Fibroblast of lung (primary cell): ENCODE measurements around the gene ARHGEF3. TPM values are rescaled to one million over a fixed set of nuclear protein-coding genes. Genes with fewer than 3 reads are reported as not detected.
A peak's percentile ranks its signal among the peaks of the same experiment; 100 is the strongest.

Experiments used
- DNase-seq, 2 donors: peaks; one replicate each; pipeline versions ENCODE4 v3.0.0 to v3.0.0-alpha.2; 2010; ENCODE audit warnings: low read depth in 2 of 2
- H2AFZ ChIP-seq: 2 replicates; pipeline ENCODE4 v1.5.1; 2012; ENCODE audit warnings: low read length, control low read depth, inconsistent platforms
- H3K27ac ChIP-seq: 2 replicates; pipeline ENCODE4 v1.5.1; 2011; ENCODE audit warnings: low read length, control low read depth; ENCODE audit not compliant: insufficient read depth
- H3K27me3 ChIP-seq: 2 replicates; pipeline ENCODE4 v1.5.1; 2011; ENCODE audit warnings: mild to moderate bottlenecking, low read length; ENCODE audit not compliant: control insufficient read depth, insufficient read depth
- H3K36me3 ChIP-seq: 2 replicates; pipeline ENCODE4 v1.5.1; 2011; ENCODE audit warnings: low read length; ENCODE audit not compliant: control insufficient read depth, insufficient read depth
- H3K4me1 ChIP-seq: 2 replicates; pipeline ENCODE4 v1.5.1; 2011; ENCODE audit warnings: low read length; ENCODE audit not compliant: control insufficient read depth, insufficient read depth; ENCODE audit errors: extremely low read depth
- H3K4me2 ChIP-seq: 2 replicates; pipeline ENCODE4 v1.5.1; 2011; ENCODE audit warnings: low read length, control low read depth; ENCODE audit not compliant: insufficient read depth; ENCODE audit errors: extremely low read depth
- H3K4me3 ChIP-seq, 4 experiments: fragments of 200-600 bp in 1 of 4; sonication (generic) in 1 of 4; replicated peaks in 1 of 4; 2 replicates each; pipeline ENCODE4 v1.5.1; 2011 to 2016; ENCODE audit warnings: low read length in 4 of 4, low read depth in 3 of 4, mild to moderate bottlenecking in 3 of 4, control low read depth in 2 of 4, inconsistent platforms in 1 of 4, mixed read lengths in 1 of 4; ENCODE audit not compliant: insufficient read depth in 1 of 4; ENCODE audit errors: control extremely low read depth in 1 of 4
- H3K79me2 ChIP-seq: 2 replicates; pipeline ENCODE4 v1.5.1; 2012; ENCODE audit warnings: mild to moderate bottlenecking, low read length, inconsistent platforms; ENCODE audit not compliant: control insufficient read depth, insufficient read depth
- H3K9ac ChIP-seq: 2 replicates; pipeline ENCODE4 v1.5.1; 2011; ENCODE audit warnings: mild to moderate bottlenecking, low read length, control low read depth; ENCODE audit not compliant: insufficient read depth
- H3K9me3 ChIP-seq: 2 replicates; pipeline ENCODE4 v1.5.1; 2012; ENCODE audit warnings: low read depth, low read length; ENCODE audit not compliant: control insufficient read depth, insufficient read depth
- H4K20me1 ChIP-seq: 2 replicates; pipeline ENCODE4 v1.5.1; 2011; ENCODE audit warnings: low read length; ENCODE audit not compliant: control insufficient read depth, insufficient read depth; ENCODE audit errors: extremely low read depth
- EZH2 ChIP-seq: IDR thresholded peaks from 2 replicates; pipeline ENCODE4 v1.5.1; 2012; ENCODE audit warnings: low read length, control low read depth, mild to moderate bottlenecking; ENCODE audit errors: missing control alignments
- polyA plus RNA-seq, 2 donors: library from polyadenylated mRNA; depleted of rRNA in 1 of 2; stranded (reverse) in 1 of 2; unstranded in 1 of 2; fragments of >200 nt; gene quantifications; 2 replicates each; pipeline ENCODE4 v1.2.1, GENCODE V29; 2011 to 2012; ENCODE audit warnings: missing spikeins in 1 of 2
- total RNA-seq: library from RNA; depleted of rRNA; stranded (reverse); fragments of >200 nt; gene quantifications from 2 replicates; pipeline ENCODE4 v1.2.1, GENCODE V29; 2014
- TF ChIP-seq, protein P1 (sequence below), 2 donors: IDR thresholded peaks in 1 of 2; conservative IDR thresholded peaks in 1 of 2; 1 replicate in 1 of 2; 2 replicates in 1 of 2; pipeline ENCODE4 v1.5.1; 2011 to 2012; ENCODE audit warnings: low read length in 2 of 2, control low read depth in 1 of 2, inconsistent platforms in 1 of 2, low read depth in 1 of 2, mild to moderate bottlenecking in 1 of 2

Gene ARHGEF3
- total and polyA plus RNA-seq, 2 donors (not counting 1 experiment from before 2014, with no cell fraction given), result 2.6 to 16.7 TPM

DNA sequence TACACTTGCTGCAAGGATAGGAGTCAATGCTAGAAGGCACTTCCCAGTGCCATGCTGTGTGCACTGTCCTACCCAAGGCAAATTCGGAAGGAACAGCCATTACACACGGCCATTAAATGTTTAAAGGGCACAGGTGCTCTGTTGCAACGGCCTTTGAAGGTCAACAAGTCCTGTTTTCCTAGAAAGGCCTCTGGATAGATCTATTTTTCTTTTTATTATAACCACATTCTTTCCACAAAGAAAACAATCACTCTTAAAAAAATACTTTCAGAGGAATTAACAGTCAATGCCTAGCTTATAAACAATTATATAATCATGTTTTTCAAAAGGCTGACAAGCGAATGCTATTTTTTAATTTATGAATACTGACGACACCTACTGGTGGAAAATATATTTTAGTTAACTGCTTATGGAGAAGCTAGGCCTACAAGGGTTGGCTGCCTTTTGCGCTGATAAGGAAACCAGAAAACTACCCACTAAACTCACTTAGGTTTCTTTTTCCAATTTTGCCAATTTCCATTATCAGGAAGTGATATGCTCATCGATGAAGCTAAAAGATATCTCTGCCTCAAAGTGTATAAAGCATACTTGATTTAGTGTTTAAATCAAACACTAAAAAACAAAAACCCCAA lies 2.4 kb downstream of the ARHGEF3 start:
- Histone ChIP-seq H3K79me2 (no peaks in the 10 kb centered on the region), H3K4me2 (peak overlapping the region; percentile 30), H3K9me3 (no peaks in the 10 kb centered on the region), H2AFZ (no peak overlapping the region), H4K20me1 (no peaks in the 10 kb centered on the region), H3K4me3 (peak overlapping the region in 1 of 4 experiments; percentile 82), H3K9ac (no peak overlapping the region), H3K4me1 (no peaks in the 10 kb centered on the region), H3K36me3 (no peaks in the 10 kb centered on the region), H3K27me3 (no peaks in the 10 kb centered on the region), H3K27ac (no peak overlapping the region)
- TF ChIP-seq EZH2, result no peak
- TF ChIP-seq, protein P1, sequence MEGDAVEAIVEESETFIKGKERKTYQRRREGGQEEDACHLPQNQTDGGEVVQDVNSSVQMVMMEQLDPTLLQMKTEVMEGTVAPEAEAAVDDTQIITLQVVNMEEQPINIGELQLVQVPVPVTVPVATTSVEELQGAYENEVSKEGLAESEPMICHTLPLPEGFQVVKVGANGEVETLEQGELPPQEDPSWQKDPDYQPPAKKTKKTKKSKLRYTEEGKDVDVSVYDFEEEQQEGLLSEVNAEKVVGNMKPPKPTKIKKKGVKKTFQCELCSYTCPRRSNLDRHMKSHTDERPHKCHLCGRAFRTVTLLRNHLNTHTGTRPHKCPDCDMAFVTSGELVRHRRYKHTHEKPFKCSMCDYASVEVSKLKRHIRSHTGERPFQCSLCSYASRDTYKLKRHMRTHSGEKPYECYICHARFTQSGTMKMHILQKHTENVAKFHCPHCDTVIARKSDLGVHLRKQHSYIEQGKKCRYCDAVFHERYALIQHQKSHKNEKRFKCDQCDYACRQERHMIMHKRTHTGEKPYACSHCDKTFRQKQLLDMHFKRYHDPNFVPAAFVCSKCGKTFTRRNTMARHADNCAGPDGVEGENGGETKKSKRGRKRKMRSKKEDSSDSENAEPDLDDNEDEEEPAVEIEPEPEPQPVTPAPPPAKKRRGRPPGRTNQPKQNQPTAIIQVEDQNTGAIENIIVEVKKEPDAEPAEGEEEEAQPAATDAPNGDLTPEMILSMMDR (conservative IDR thresholded peaks at IDR 0.05 in 1 of 2, IDR thresholded peaks at IDR 0.05 in 1 of 2; ENCODE audit: low read depth in 1 of 2, low read length in 2 of 2), result peak; percentile 26 to 43
- peak; percentile 60 to 77 for DNase-seq

DNA sequence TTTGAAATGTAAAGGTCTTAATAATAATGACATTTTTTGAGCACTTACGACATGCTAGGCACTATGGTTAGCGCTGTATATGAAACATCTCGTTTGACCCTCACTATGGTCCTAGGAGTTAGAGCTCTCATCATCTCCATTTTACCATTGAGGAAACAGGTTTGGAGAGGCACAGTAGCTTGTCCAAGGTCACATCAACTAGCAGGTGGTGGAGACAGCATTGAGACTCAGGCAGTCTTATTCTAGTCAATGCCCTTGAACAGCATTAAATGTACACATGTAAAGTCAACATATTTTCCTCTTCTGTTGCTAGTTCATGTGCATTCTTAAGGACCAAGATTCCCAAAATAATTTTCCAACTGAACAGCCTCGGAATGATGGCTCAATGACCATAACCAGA lies 4.8 kb downstream of the ARHGEF3 start:
- Histone ChIP-seq H2AFZ (no peak overlapping the region), H4K20me1 (no peaks in the 10 kb centered on the region), H3K27me3 (no peaks in the 10 kb centered on the region), H3K27ac (no peak overlapping the region), H3K9ac (no peak overlapping the region), H3K36me3 (no peaks in the 10 kb centered on the region), H3K4me1 (no peaks in the 10 kb centered on the region), H3K79me2 (no peaks in the 10 kb centered on the region), H3K9me3 (no peaks in the 10 kb centered on the region), H3K4me3 (no peak overlapping the region), H3K4me2 (no peak overlapping the region)
- no peak for DNase-seq
- TF ChIP-seq, protein P1 (conservative IDR thresholded peaks at IDR 0.05 in 1 of 2, IDR thresholded peaks at IDR 0.05 in 1 of 2; ENCODE audit: low read depth in 1 of 2, low read length in 2 of 2), result no peak
- no peak for TF ChIP-seq EZH2

DNA sequence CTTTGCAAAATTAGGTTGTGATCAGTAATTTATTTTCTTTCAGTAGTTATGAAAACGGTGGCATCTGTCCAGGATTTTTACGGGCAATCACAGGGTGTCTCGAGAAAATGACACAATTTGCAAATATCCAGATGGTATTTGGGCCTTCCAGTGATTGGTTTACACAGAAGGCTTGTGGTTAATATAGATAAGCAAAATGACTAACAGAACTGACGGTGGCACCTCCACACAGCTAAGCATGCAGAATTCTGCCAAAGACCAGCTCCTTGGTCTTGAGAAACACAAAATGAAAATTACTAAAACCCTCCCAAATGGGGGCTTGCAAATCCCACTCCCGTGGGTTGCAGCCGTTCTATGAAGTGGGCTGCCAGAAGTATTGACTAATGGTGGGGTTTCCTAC lies 5.5 kb downstream of the ARHGEF3 start:
- peak; percentile 74 to 90 for DNase-seq
- H3K4me2 ChIP-seq, result no peak overlapping the region
- H3K9me3 ChIP-seq, result no peaks in the 10 kb centered on the region
- H2AFZ ChIP-seq, result no peak overlapping the region
- no peak overlapping the region for H3K4me3 ChIP-seq
- H3K79me2 ChIP-seq, result no peaks in the 10 kb centered on the region
- H3K4me1 ChIP-seq, result no peaks in the 10 kb centered on the region
- TF ChIP-seq EZH2, result no peak
- TF ChIP-seq, protein P1 (conservative IDR thresholded peaks at IDR 0.05 in 1 of 2, IDR thresholded peaks at IDR 0.05 in 1 of 2; ENCODE audit: low read depth in 1 of 2, low read length in 2 of 2), result no peak
- H3K27ac ChIP-seq, result no peak overlapping the region
- no peaks in the 10 kb centered on the region for H3K36me3 ChIP-seq
- H3K9ac ChIP-seq, result no peak overlapping the region
- H3K27me3 ChIP-seq, result no peaks in the 10 kb centered on the region
- H4K20me1 ChIP-seq, result no peaks in the 10 kb centered on the region
